B cell (primary cell): ENCODE measurements around the gene PER1.

Experiments
- CTCF ChIP-seq: fragments of 200-600 bp; IDR thresholded peaks from one replicate; pipeline ENCODE4 v1.8.0; 2022; ENCODE audit warnings: antibody characterized with exemption, mild to moderate bottlenecking
- EZH2 ChIP-seq: IDR thresholded peaks from 2 replicates; pipeline ENCODE4 v1.6.1; 2012; ENCODE audit warnings: borderline replicate concordance, low read depth, mild to moderate bottlenecking, moderate library complexity, low read length; ENCODE audit not compliant: insufficient read depth, poor library complexity, severe bottlenecking

DNA sequence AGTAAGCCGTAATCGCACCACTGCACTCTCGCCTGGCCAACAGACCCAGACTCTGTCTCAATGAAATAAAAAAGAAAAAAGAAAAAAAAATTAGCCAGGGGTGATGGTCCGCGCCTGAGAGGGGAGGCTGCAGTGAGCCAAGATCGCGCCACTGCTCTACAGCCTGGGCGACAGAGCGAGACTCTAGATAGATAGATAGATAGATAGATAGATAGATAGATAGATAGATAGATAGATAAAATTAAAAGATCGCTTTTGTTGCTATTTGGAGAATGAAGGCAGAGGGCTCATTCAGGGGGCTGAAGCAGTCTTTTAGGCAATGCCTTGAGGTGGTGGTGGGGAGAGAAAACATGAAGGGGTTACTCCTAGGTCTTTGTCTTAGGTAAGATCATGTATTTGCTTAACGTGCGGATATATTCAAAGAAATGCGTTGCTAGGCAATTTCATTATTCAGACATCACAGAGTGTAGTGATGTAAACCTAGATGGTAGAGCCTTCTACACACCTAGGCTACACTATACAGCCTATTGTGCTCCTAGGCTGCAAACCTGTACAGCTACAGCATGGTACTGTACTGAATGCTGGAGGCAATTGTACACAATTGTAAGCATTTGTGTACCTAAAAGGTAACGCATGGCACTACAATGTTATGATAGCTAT lies 23.9 kb downstream of the PER1 start:
- TF ChIP-seq CTCF (no peak), EZH2 (no peak)
